Endothelial cell of umbilical vein (primary cell): ENCODE data around the gene RPL41. TPM values are rescaled to one million over a fixed set of nuclear protein-coding genes. Genes with fewer than 3 reads are reported as not detected.

ENCODE experiments used
- BruUV-seq: library from RNA; stranded (reverse); fragments of 400-500 nt; replicated peaks from 2 replicates; lab custom pipeline; 2021; lab: Mats Ljungman, UMichigan
- CTCF ChIA-PET: fragments of 300-600, 350-600 bp; sonication (Branson Sonifier 250); formaldehyde crosslinking; loops from one replicate; lab custom pipeline; 2021; ENCODE audit warnings: antibody characterized with exemption, inconsistent platforms; lab: Charles Lee
- POLR2A ChIA-PET: fragments of 300-600, 350-600 bp; sonication (Branson Sonifier 250); formaldehyde crosslinking; loops from one replicate; lab custom pipeline; 2021; ENCODE audit warnings: antibody characterized with exemption, inconsistent platforms; lab: Charles Lee
- DNase-seq: peaks from one replicate; pipeline ENCODE4 v3.0.0-alpha.2; 2011; ENCODE audit warnings: low read depth, low spot score
- FAIRE-seq: peaks from 2 replicates; lab custom pipeline; 2011; peaks lifted over from hg19 to GRCh38; lab: Jason Lieb, UNC
- H2AFZ ChIP-seq: 2 replicates; pipeline ENCODE4 v1.6.0; 2012; ENCODE audit warnings: low read depth, low read length, control low read depth, inconsistent platforms
- H3K27ac ChIP-seq: 2 replicates; pipeline ENCODE4 v1.5.1; 2011; ENCODE audit warnings: low read depth, mild to moderate bottlenecking, control low read depth, low read length, moderate library complexity; ENCODE audit not compliant: insufficient read depth
- H3K27me3 ChIP-seq, 2 experiments: 2 replicates each; pipeline versions ENCODE4 v1.6.0 to v1.6.1; 2011; ENCODE audit warnings: low read length in 2 of 2, mixed read lengths in 1 of 2; ENCODE audit not compliant: control insufficient read depth in 2 of 2, insufficient read depth in 2 of 2
- H3K36me3 ChIP-seq, 2 experiments: 2 replicates in 1 of 2; 3 replicates in 1 of 2; pipeline ENCODE4 v1.5.1; 2011; ENCODE audit warnings: low read length in 2 of 2, mild to moderate bottlenecking in 1 of 2, moderate library complexity in 1 of 2; ENCODE audit not compliant: control insufficient read depth in 2 of 2, insufficient read depth in 2 of 2; ENCODE audit errors: extremely low read depth in 1 of 2
- H3K4me1 ChIP-seq: 3 replicates; pipeline ENCODE4 v1.5.1; 2011; ENCODE audit warnings: mild to moderate bottlenecking, low read length; ENCODE audit not compliant: control insufficient read depth, insufficient read depth; ENCODE audit errors: extremely low read depth
- H3K4me2 ChIP-seq: 2 replicates; pipeline ENCODE4 v1.6.1; 2011; ENCODE audit warnings: low read length, control low read depth, mixed read lengths; ENCODE audit not compliant: insufficient read depth
- H3K4me3 ChIP-seq, 3 experiments: fragments of 200-600 bp in 1 of 3; sonication (generic), shearing (Covaris generic) in 1 of 3; replicated peaks in 1 of 3; 2 replicates each; pipeline ENCODE4 v1.5.1; 2011 to 2016; ENCODE audit warnings: control low read depth in 3 of 3, low read length in 3 of 3, mild to moderate bottlenecking in 2 of 3, inconsistent platforms in 1 of 3, low read depth in 1 of 3, moderate library complexity in 1 of 3; ENCODE audit not compliant: insufficient read depth in 1 of 3
- H3K79me2 ChIP-seq: 2 replicates; pipeline ENCODE4 v1.6.0; 2012; ENCODE audit warnings: low read length, inconsistent platforms; ENCODE audit not compliant: control insufficient read depth, insufficient read depth
- H3K9ac ChIP-seq: replicated peaks from 2 replicates; pipeline ENCODE3; 2011; ENCODE audit warnings: low read length, control low read depth; ENCODE audit not compliant: insufficient read depth; ENCODE audit errors: extremely low read depth
- H3K9me1 ChIP-seq: replicated peaks from 3 replicates; pipeline ENCODE4 v1.6.0; 2011; ENCODE audit warnings: mild to moderate bottlenecking, low read length; ENCODE audit not compliant: control insufficient read depth, insufficient read depth; ENCODE audit errors: extremely low read depth
- H3K9me3 ChIP-seq: replicated peaks from 2 replicates; pipeline ENCODE4 v1.5.1; 2012; ENCODE audit warnings: low read length, inconsistent platforms; ENCODE audit not compliant: control insufficient read depth, insufficient read depth
- H4K20me1 ChIP-seq: replicated peaks from 2 replicates; pipeline ENCODE3; 2011; ENCODE audit warnings: mild to moderate bottlenecking, low read length; ENCODE audit not compliant: control insufficient read depth, insufficient read depth; ENCODE audit errors: extremely low read depth
- EZH2 ChIP-seq: IDR thresholded peaks from 2 replicates; pipeline ENCODE4 v1.6.1; 2012; ENCODE audit warnings: borderline replicate concordance, low read depth, mild to moderate bottlenecking, moderate library complexity, low read length, inconsistent platforms; ENCODE audit not compliant: severe bottlenecking
- FOS ChIP-seq: IDR thresholded peaks from 2 replicates; pipeline ENCODE4 v1.6.1; 2011; ENCODE audit warnings: mild to moderate bottlenecking, low read length, moderate library complexity, borderline replicate concordance; ENCODE audit not compliant: insufficient read depth
- JUN ChIP-seq: IDR thresholded peaks from 2 replicates; pipeline ENCODE4 v1.6.1; 2011; ENCODE audit warnings: borderline replicate concordance, low read depth; ENCODE audit not compliant: insufficient read length, insufficient read depth
- POLR2A ChIP-seq: IDR thresholded peaks from 2 replicates; pipeline ENCODE4 v1.6.1; 2012; ENCODE audit warnings: low read depth, mild to moderate bottlenecking, control low read depth, low read length
- POLR2AphosphoS5 ChIP-seq: IDR thresholded peaks from 2 replicates; pipeline ENCODE4 v1.6.1; 2012; ENCODE audit warnings: low read depth, mild to moderate bottlenecking, control low read depth, low read length, moderate library complexity; ENCODE audit not compliant: insufficient read depth
- dilution Hi-C: fragments of 300-500 bp; cut with MboI; formaldehyde crosslinking; loops from one replicate; pipeline ENCODE4 v1.15.0; 2019; ENCODE audit warnings: low sequenced_read_pairs; ENCODE audit not compliant: extremely low pct_ligation_motif_present
- intact Hi-C: fragments of 100-400 bp; cut with micrococcal nuclease; formaldehyde crosslinking; loops from one replicate; pipeline ENCODE4 v1.10.0; 2022
- polyA plus RNA-seq, 4 experiments: library from polyadenylated mRNA; depleted of rRNA in 3 of 4; stranded (reverse) in 3 of 4; unstranded in 1 of 4; fragments of >200 nt; gene quantifications; 2 replicates each; pipeline versions ENCODE4 v1.2.1 to v1.2.3, GENCODE V29; 2011 to 2012; ENCODE audit warnings: missing spikeins in 1 of 4
- total RNA-seq: library from RNA; stranded (reverse); gene quantifications from 2 replicates; pipeline ENCODE4 v1.2.3, GENCODE V29; 2021
- TF ChIP-seq, protein P1 (sequence below), 2 donors: IDR thresholded peaks; 1 replicate in 1 of 2; 2 replicates in 1 of 2; pipeline ENCODE4 v1.5.1; 2011; ENCODE audit warnings: low read length in 2 of 2, mild to moderate bottlenecking in 2 of 2, moderate library complexity in 2 of 2, control low read depth in 1 of 2, inconsistent platforms in 1 of 2, low read depth in 1 of 2; ENCODE audit not compliant: insufficient read depth in 1 of 2; ENCODE audit errors: extremely low read depth in 1 of 2
- TF ChIP-seq, protein P2 (sequence below): IDR thresholded peaks from 2 replicates; pipeline ENCODE4 v1.6.1; 2011; ENCODE audit not compliant: insufficient read depth, insufficient read length

RPL41 gene
- total and polyA plus RNA-seq, 2 donors (not counting 3 experiments of a cell fraction or from before 2014, with no cell fraction given) = 3,212 to 9,990 TPM

DNA sequence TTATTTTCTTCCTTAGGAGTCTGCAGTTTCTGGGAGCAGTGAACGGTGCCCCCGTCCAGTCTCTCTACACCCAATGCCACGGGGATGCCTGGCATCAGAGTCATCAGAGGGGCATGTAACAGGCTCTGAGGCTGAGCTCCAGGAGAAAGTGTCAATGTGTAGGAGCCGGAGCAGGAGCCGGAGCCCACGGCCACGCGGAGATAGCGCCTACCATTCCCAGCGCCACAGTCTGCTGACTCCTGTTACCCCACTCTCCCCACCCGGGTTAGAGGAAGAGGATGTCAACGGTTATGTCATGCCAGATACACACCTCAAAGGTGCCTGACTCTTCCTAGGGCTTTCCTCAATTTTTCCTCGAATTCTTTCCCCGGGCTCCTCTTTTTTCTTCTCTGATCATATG lies 15.4 kb upstream of the RPL41 start:
- H3K4me1 ChIP-seq = peaks cover 34% of the 10 kb centered on the region
- no peak overlapping the region for H3K4me2 ChIP-seq
- no peak for FAIRE-seq
- peaks cover 16% of the 10 kb centered on the region for H3K79me2 ChIP-seq
- ChIA-PET CTCF (interaction anchor here (0.6 to 5.3 kb wide), 4 partner anchors 10 to 24 kb away, joined by 3 to 59 read pairs (median 6); partner anchors contain the start of gene ERBB3), POLR2A (interaction anchor here (0.6 kb wide), 1 partner anchor 11 kb away, joined by 5 read pairs; no protein-coding TSS in a partner anchor)
- no peaks in the 10 kb centered on the region for H4K20me1 ChIP-seq
- H3K27me3 ChIP-seq = peaks cover 4 to 13% of the 10 kb centered on the region in 2 experiments
- no peak for DNase-seq
- H3K9me1 ChIP-seq = no peaks in the 10 kb centered on the region
- no peak overlapping the region for H3K4me3 ChIP-seq
- intact Hi-C loops (no loop called here), dilution Hi-C loops (no loop called here)
- no peak overlapping the region for H3K9ac ChIP-seq
- no peak overlapping the region for H2AFZ ChIP-seq
- TF ChIP-seq FOS (no peak), POLR2A (no peak)
- TF ChIP-seq, protein P1, sequence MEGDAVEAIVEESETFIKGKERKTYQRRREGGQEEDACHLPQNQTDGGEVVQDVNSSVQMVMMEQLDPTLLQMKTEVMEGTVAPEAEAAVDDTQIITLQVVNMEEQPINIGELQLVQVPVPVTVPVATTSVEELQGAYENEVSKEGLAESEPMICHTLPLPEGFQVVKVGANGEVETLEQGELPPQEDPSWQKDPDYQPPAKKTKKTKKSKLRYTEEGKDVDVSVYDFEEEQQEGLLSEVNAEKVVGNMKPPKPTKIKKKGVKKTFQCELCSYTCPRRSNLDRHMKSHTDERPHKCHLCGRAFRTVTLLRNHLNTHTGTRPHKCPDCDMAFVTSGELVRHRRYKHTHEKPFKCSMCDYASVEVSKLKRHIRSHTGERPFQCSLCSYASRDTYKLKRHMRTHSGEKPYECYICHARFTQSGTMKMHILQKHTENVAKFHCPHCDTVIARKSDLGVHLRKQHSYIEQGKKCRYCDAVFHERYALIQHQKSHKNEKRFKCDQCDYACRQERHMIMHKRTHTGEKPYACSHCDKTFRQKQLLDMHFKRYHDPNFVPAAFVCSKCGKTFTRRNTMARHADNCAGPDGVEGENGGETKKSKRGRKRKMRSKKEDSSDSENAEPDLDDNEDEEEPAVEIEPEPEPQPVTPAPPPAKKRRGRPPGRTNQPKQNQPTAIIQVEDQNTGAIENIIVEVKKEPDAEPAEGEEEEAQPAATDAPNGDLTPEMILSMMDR (IDR thresholded peaks at IDR 0.05; ENCODE audit: extremely low read depth in 1 of 2, insufficient read depth in 1 of 2, low read depth in 1 of 2, low read length in 2 of 2) = no peak
- no peaks in the 10 kb centered on the region for H3K9me3 ChIP-seq
- H3K27ac ChIP-seq = no peak overlapping the region
- H3K36me3 ChIP-seq = no peaks in the 10 kb centered on the region
- BruUV-seq = no TSS peak

DNA sequence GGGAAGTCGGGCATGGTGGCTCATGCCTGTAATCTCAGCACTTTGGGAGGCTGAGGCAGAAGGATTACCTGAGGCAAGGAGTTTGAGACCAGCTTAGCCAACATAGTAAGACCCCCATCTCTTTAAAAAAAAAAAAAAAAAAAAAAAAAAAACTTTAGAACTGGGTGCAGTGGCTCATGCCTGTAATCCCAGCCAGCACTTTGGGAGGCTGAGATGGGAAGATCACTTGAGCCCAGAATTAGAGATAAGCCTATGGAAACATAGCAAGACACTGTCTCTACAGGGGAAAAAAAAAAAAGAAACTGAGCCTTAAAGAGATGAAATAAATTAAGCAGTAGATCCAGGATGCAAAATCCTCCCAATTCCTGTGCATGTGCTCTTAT lies 13.8 kb upstream of the RPL41 start:
- TF ChIP-seq, protein P1 (IDR thresholded peaks at IDR 0.05; ENCODE audit: extremely low read depth in 1 of 2, insufficient read depth in 1 of 2, low read depth in 1 of 2, low read length in 2 of 2) = no peak
- no peak for TF ChIP-seq POLR2AphosphoS5
- TF ChIP-seq, protein P2, sequence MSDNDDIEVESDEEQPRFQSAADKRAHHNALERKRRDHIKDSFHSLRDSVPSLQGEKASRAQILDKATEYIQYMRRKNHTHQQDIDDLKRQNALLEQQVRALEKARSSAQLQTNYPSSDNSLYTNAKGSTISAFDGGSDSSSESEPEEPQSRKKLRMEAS = no peak
- no peak for TF ChIP-seq EZH2
- no peak for TF ChIP-seq JUN
- no peak for TF ChIP-seq POLR2A
- H2AFZ ChIP-seq = no peak overlapping the region
- no peaks in the 10 kb centered on the region for H4K20me1 ChIP-seq
- POLR2A ChIA-PET = interaction anchor here (3.3 kb wide), 1 partner anchor 14 kb away, joined by 37 read pairs; the partner anchor contains the start of genes RPL41 and ZC3H10
- H3K36me3 ChIP-seq = peaks cover 4 to 6% of the 10 kb centered on the region in 2 experiments
- no peak overlapping the region for H3K9ac ChIP-seq
- H3K9me3 ChIP-seq = no peaks in the 10 kb centered on the region
- no peak overlapping the region for H3K27ac ChIP-seq
- BruUV-seq = no TSS peak
- dilution Hi-C loops = no loop called here
- H3K9me1 ChIP-seq = no peaks in the 10 kb centered on the region
- FAIRE-seq (no peak), DNase-seq (no peak)
- no peak overlapping the region for H3K4me3 ChIP-seq
- H3K27me3 ChIP-seq = peaks cover 0 to 6% of the 10 kb centered on the region in 2 experiments
- peaks cover 31% of the 10 kb centered on the region for H3K4me1 ChIP-seq
- CTCF ChIA-PET = interaction anchor here (3.1 to 5.3 kb wide), 4 partner anchors 17 to 363 kb away, joined by 18 to 59 read pairs (median 28); partner anchors contain the start of gene ERBB3
- H3K79me2 ChIP-seq = peaks cover 32% of the 10 kb centered on the region
- intact Hi-C loops = no loop called here
- H3K4me2 ChIP-seq = no peak overlapping the region
